Body of pancreas (tissue), 4 donors: ENCODE data around the gene GRHL1. TPM values are rescaled to one million over a fixed set of nuclear protein-coding genes. Genes with fewer than 3 reads are reported as not detected.
A peak's percentile ranks its signal among the peaks of the same experiment; 100 is the strongest.

Experiments
- ATAC-seq: fragments of 150-250 bp; one replicate; pipeline ENCODE4 v1.9.1; 2016
- DNase-seq, 4 donors: peaks; one replicate each; pipeline ENCODE4 v3.0.0-alpha.2; 2019
- H3K27ac ChIP-seq, 4 donors: fragments of 200-600 bp; sonication (generic); 1 replicate in 3 of 4; 2 replicates in 1 of 4; pipeline versions ENCODE4 v1.5.1 to v1.6.1; 2016 to 2019; ENCODE audit warnings: mild to moderate bottlenecking in 1 of 4, mixed read lengths in 1 of 4, moderate library complexity in 1 of 4
- H3K27me3 ChIP-seq, 2 donors: fragments of 200-600 bp; sonication (generic); one replicate each; pipeline ENCODE4 v1.6.0; 2016; ENCODE audit warnings: mild to moderate bottlenecking in 1 of 2
- H3K36me3 ChIP-seq, 2 donors: fragments of 200-600 bp; sonication (generic); replicated peaks in 1 of 2; 2 replicates each; pipeline ENCODE4 v1.5.1; 2016; ENCODE audit warnings: low read depth in 2 of 2; ENCODE audit not compliant: insufficient read depth in 1 of 2
- H3K4me1 ChIP-seq: fragments of 200-600 bp; sonication (generic); one replicate; pipeline ENCODE4 v1.6.0; 2016
- H3K4me3 ChIP-seq, 2 donors: fragments of 200-600 bp; sonication (generic); 1 replicate in 1 of 2; 2 replicates in 1 of 2; pipeline ENCODE4 v1.5.1; 2016 to 2019
- H3K9me3 ChIP-seq, 3 donors: fragments of 200-600 bp; sonication (generic); 1 replicate in 2 of 3; 2 replicates in 1 of 3; pipeline ENCODE4 v1.5.1; 2016
- POLR2A ChIP-seq, 3 donors: fragments of 450-650 bp; IDR thresholded peaks; one replicate each; pipeline ENCODE4 v1.6.1; 2016; ENCODE audit warnings: antibody characterized with exemption in 3 of 3, mild to moderate bottlenecking in 2 of 3
- WGBS, 2 donors: methylation state at CpG; one replicate each; pipeline ENCODE4 v1.1.5; 2017; 5-methylcytosine and 5-hydroxymethylcytosine counted together
- intact Hi-C: fragments of 100-400 bp; cut with DNase I; formaldehyde crosslinking; loops from one replicate; pipeline ENCODE4 v1.15.1; 2023
- total RNA-seq, 2 donors: library from RNA; depleted of rRNA; stranded (reverse); fragments of >200 nt; gene quantifications; one replicate each; pipeline ENCODE4 v1.1.0, GENCODE V29; 2016
- TF ChIP-seq, protein P1 (sequence below), 7 experiments: fragments of 450-650 bp in 4 of 7; fragments of 200-600 bp in 3 of 7; sonication (generic) in 3 of 7; IDR thresholded peaks; one replicate each; pipeline ENCODE4 v1.5.1; 2016 to 2019; ENCODE audit warnings: antibody characterized with exemption in 7 of 7

Gene GRHL1
- total RNA-seq, 2 donors from 2014 or later = 2.0 to 4.2 TPM

DNA sequence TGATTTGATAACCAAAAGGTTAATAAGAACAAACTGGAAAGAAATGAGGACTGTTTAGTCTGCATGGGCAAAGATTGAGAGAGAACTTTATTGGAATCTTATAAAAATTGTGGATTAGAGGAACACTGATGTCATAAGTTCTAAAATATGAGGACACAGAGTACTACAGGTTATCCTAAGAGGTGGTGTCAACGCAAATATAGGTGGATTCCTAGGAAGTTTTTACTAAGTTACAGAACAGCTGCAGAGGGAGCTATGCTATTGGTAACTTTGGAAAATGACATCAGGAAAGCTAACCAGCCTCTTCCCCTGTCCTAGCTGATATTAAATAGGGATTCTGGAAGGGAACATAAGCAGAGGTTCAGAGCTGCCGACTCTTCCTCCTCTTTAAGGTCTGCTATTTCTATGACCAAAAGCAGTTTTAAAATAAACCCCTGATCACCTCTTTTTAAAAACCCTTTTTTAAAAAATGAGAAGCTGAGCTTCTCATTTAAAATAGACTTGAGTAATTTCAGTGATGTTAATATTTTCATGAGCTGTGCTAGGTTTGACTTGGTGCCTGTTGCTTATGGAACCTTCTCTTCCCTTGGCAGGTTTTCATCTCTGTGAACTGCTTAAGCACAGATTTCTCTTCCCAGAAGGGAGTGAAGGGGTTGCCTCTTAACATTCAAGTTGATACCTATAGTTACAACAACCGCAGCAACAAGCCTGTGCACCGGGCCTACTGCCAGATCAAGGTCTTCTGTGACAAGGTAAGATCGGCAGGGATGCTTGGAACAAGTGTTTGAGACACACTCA is 34.2 kb downstream of the GRHL1 start:
- ATAC-seq = no peak
- TF ChIP-seq POLR2A (IDR thresholded peaks at IDR 0.05) = no peak
- TF ChIP-seq, protein P1, sequence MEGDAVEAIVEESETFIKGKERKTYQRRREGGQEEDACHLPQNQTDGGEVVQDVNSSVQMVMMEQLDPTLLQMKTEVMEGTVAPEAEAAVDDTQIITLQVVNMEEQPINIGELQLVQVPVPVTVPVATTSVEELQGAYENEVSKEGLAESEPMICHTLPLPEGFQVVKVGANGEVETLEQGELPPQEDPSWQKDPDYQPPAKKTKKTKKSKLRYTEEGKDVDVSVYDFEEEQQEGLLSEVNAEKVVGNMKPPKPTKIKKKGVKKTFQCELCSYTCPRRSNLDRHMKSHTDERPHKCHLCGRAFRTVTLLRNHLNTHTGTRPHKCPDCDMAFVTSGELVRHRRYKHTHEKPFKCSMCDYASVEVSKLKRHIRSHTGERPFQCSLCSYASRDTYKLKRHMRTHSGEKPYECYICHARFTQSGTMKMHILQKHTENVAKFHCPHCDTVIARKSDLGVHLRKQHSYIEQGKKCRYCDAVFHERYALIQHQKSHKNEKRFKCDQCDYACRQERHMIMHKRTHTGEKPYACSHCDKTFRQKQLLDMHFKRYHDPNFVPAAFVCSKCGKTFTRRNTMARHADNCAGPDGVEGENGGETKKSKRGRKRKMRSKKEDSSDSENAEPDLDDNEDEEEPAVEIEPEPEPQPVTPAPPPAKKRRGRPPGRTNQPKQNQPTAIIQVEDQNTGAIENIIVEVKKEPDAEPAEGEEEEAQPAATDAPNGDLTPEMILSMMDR (IDR thresholded peaks at IDR 0.05) = no peak
- intact Hi-C loops = loop anchor here (10.0 kb wide), 1 partner anchor 49 kb away; no protein-coding TSS in a partner anchor
- no peak for DNase-seq
- Histone ChIP-seq H3K9me3 (no peaks in the 10 kb centered on the region), H3K36me3 (no peaks in the 10 kb centered on the region), H3K4me1 (peaks cover 16% of the 10 kb centered on the region), H3K27me3 (no peaks in the 10 kb centered on the region), H3K27ac (no peak overlapping the region), H3K4me3 (no peak overlapping the region)
- WGBS, 2 donors = 80 to 89% methylated on average over 5 of the region's 5 CpGs

- DNase-seq = no peak
- ATAC-seq = no peak
- peaks cover 16% of the 10 kb centered on the region for H3K4me1 ChIP-seq
- TF ChIP-seq, protein P1 (IDR thresholded peaks at IDR 0.05) = no peak
- TF ChIP-seq POLR2A (IDR thresholded peaks at IDR 0.05) = no peak
- no peak overlapping the region for H3K4me3 ChIP-seq
- no peaks in the 10 kb centered on the region for H3K27me3 ChIP-seq
- H3K9me3 ChIP-seq = no peaks in the 10 kb centered on the region
- no peaks in the 10 kb centered on the region for H3K36me3 ChIP-seq
- intact Hi-C loops = loop anchor here (10.0 kb wide), 1 partner anchor 46 kb away; no protein-coding TSS in a partner anchor
- WGBS, 2 donors = 92 to 93% methylated on average over 5 of the region's 5 CpGs
- H3K27ac ChIP-seq = no peak overlapping the region
Measured at GRCh38 chr2:9988320-9988719, 36.8 kb downstream of the GRHL1 start.

- DNase-seq = peak in 2 of 4 donors; percentile 32 to 66
- Histone ChIP-seq H3K4me3 (no peak overlapping the region), H3K4me1 (no peaks in the 10 kb centered on the region), H3K27ac (peak overlapping the region in 1 of 4 donors; percentile 12), H3K27me3 (no peaks in the 10 kb centered on the region), H3K36me3 (no peaks in the 10 kb centered on the region), H3K9me3 (no peaks in the 10 kb centered on the region)
- WGBS, 2 donors = 63 to 81% methylated on average over 6 of the region's 6 CpGs
- ATAC-seq = no peak
- no peak for TF ChIP-seq POLR2A (IDR thresholded peaks at IDR 0.05)
- TF ChIP-seq, protein P1 (IDR thresholded peaks at IDR 0.05) = no peak
- intact Hi-C loops = no loop called here
Measured at GRCh38 chr2:9990736-9991135, 39.2 kb downstream of the GRHL1 start.

DNA sequence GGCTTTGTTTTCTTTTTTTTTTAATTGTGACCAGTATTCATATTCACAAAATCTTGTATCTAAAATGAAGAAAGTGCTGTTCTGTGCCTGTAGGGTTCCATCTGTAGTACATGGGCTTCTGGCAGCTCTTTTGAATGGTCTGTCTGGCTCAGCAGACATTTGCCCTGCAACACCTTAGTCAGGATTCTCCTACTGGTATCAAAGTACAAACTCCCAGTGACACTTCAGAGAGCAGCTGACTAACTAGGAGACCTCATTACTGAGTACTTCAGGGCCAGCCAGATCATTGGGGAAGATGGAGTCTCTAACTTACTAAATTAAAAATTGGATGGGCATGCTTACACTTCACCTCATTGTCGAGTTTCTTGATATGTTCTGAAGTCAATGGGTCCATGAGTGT is 39.7 kb downstream of the GRHL1 start:
- Histone ChIP-seq H3K27me3 (no peaks in the 10 kb centered on the region), H3K4me3 (no peak overlapping the region), H3K36me3 (no peaks in the 10 kb centered on the region), H3K27ac (peak overlapping the region in 1 of 4 donors; percentile 12), H3K9me3 (no peaks in the 10 kb centered on the region), H3K4me1 (no peaks in the 10 kb centered on the region)
- ATAC-seq (no peak), DNase-seq (no peak)
- TF ChIP-seq, protein P1 (IDR thresholded peaks at IDR 0.05) = no peak
- TF ChIP-seq POLR2A (IDR thresholded peaks at IDR 0.05) = no peak
- intact Hi-C loops = no loop called here
- 68% methylated on average over 1 of the region's 1 CpG for WGBS, 2 donors
